GM19025 (cell line): ENCODE measurements around the gene C2orf42.
"Not testable (repeated sequence)": the region's sequence is repeated elsewhere in the genome, so short reads cannot be mapped to it uniquely, and the experiment has no call there.

Source experiments
- ATAC-seq: cut with Tn5 transposase; IDR thresholded peaks from one replicate; pipeline ENCODE4 v1.9.1; 2021; ENCODE audit warnings: mild to moderate bottlenecking, low read depth, moderate library complexity; ENCODE audit not compliant: unreplicated experiment

The C2orf42 gene

GRCh38 chr2:70111752-70112591, 78.8 kb downstream of the C2orf42 start:
- ATAC-seq, result no peak

GRCh38 chr2:70110397-70110796, 80.4 kb downstream of the C2orf42 start:
- not testable (repeated sequence) for ATAC-seq

- not testable (repeated sequence) for ATAC-seq
Observed at GRCh38 chr2:70106138-70106537, 84.7 kb downstream of the C2orf42 start.

- no peak for ATAC-seq
Observed at GRCh38 chr2:70104231-70105111, 86.3 kb downstream of the C2orf42 start.

- ATAC-seq, result no peak
Observed at GRCh38 chr2:70103531-70104061, 87.2 kb downstream of the C2orf42 start.

- ATAC-seq, result not testable (repeated sequence)
Observed at GRCh38 chr2:70102323-70102905, 88.4 kb downstream of the C2orf42 start.

GRCh38 chr2:70101686-70102085, 89.1 kb downstream of the C2orf42 start:
- ATAC-seq, result not testable (repeated sequence)

- no peak for ATAC-seq
Observed at GRCh38 chr2:70101174-70101573, 89.6 kb downstream of the C2orf42 start.
